Smooth muscle cell (in vitro differentiated cells): ENCODE measurements around the gene HK1. TPM values are rescaled to one million over a fixed set of nuclear protein-coding genes. Genes with fewer than 3 reads are reported as not detected.
"Not testable (repeated sequence)": the region's sequence is repeated elsewhere in the genome, so short reads cannot be mapped to it uniquely, and the experiment has no call there.

Experiments used
- DNase-seq: peaks from one replicate; lab custom pipeline; 2025; ENCODE audit not compliant: unreplicated experiment; lab: John Stamatoyannopoulos, UW
- H2AFZ ChIP-seq: fragments of 200-600 bp; sonication (generic); 2 replicates; pipeline ENCODE4 v1.6.0; 2016; ENCODE audit warnings: antibody characterized with exemption, low read depth, mild to moderate bottlenecking
- H3F3A ChIP-seq: fragments of 200-600 bp; sonication (generic); 2 replicates; pipeline ENCODE4 v1.6.0; 2017; ENCODE audit warnings: antibody characterized with exemption, low read depth
- H3K27ac ChIP-seq: fragments of 200-600 bp; sonication (generic); 2 replicates; pipeline ENCODE4 v1.5.1; 2016; ENCODE audit warnings: low read depth, mild to moderate bottlenecking
- H3K27me3 ChIP-seq: fragments of 200-600 bp; sonication (generic); 2 replicates; pipeline ENCODE4 v1.6.1; 2016; ENCODE audit warnings: low read depth, mild to moderate bottlenecking
- H3K36me3 ChIP-seq: fragments of 200-600 bp; sonication (generic); 2 replicates; pipeline ENCODE4 v1.5.1; 2016; ENCODE audit warnings: low read depth
- H3K4me1 ChIP-seq: fragments of 200-600 bp; sonication (generic); 2 replicates; pipeline ENCODE4 v1.5.1; 2016; ENCODE audit warnings: low read depth
- H3K4me2 ChIP-seq: fragments of 200-600 bp; sonication (generic); 2 replicates; pipeline ENCODE4 v1.6.0; 2016; ENCODE audit warnings: mild to moderate bottlenecking
- H3K4me3 ChIP-seq: fragments of 200-600 bp; sonication (generic); 2 replicates; pipeline ENCODE4 v1.5.1; 2016; ENCODE audit warnings: mild to moderate bottlenecking
- H3K79me2 ChIP-seq: fragments of 200-600 bp; sonication (generic); 2 replicates; pipeline ENCODE4 v1.6.0; 2016; ENCODE audit warnings: low read depth, mild to moderate bottlenecking
- H3K9ac ChIP-seq: fragments of 200-600 bp; sonication (generic); 2 replicates; pipeline ENCODE4 v1.6.0; 2016; ENCODE audit warnings: low read depth
- H3K9me3 ChIP-seq: fragments of 200-600 bp; sonication (generic); replicated peaks from 2 replicates; pipeline ENCODE4 v1.5.1; 2016; ENCODE audit warnings: low read depth
- H4K20me1 ChIP-seq: fragments of 200-600 bp; sonication (generic); 2 replicates; pipeline ENCODE4 v1.6.0; 2016; ENCODE audit warnings: low read depth
- CTCF ChIP-seq: fragments of 200-600 bp; sonication (generic); IDR thresholded peaks from 2 replicates; pipeline ENCODE4 v1.5.1; 2017; ENCODE audit warnings: borderline replicate concordance, mild to moderate bottlenecking, antibody characterized with exemption; ENCODE audit not compliant: insufficient read depth, poor library complexity, severe bottlenecking
- WGBS: methylation state at CpG from one replicate; pipeline ENCODE4 v1.1.7; 2016; ENCODE audit warnings: low lambda C conversion rate; 5-methylcytosine and 5-hydroxymethylcytosine counted together
- polyA plus RNA-seq: library from polyadenylated mRNA; unstranded; fragments of >200 nt; fragmentation: Nextera tagmentation; extraction: Ambion mirVana; gene quantifications from 2 replicates; pipeline ENCODE4 v1.2.1, GENCODE V29; 2016
- total RNA-seq: library from RNA; depleted of rRNA; stranded (reverse); fragments of >200 nt; gene quantifications from 2 replicates; pipeline ENCODE4 v1.2.3, GENCODE V29; 2014

The HK1 gene
- total and polyA plus RNA-seq, 2 experiments from 2014 or later, result 62.7 to 123 TPM

- H3K27ac ChIP-seq, result no peak overlapping the region
- H3K9ac ChIP-seq, result no peak overlapping the region
- DNase-seq, result no peak
- WGBS, result 100% methylated on average over 1 of the region's 1 CpG
- H2AFZ ChIP-seq, result no peak overlapping the region
- H3K79me2 ChIP-seq, result no peaks in the 10 kb centered on the region
- H3K9me3 ChIP-seq, result no peaks in the 10 kb centered on the region
- H3K36me3 ChIP-seq, result no peaks in the 10 kb centered on the region
- H3K4me1 ChIP-seq, result peaks cover 4% of the 10 kb centered on the region
- H3F3A ChIP-seq, result peaks cover 5% of the 10 kb centered on the region
- no peaks in the 10 kb centered on the region for H4K20me1 ChIP-seq
- H3K4me3 ChIP-seq, result no peak overlapping the region
- no peaks in the 10 kb centered on the region for H3K27me3 ChIP-seq
- TF ChIP-seq CTCF, result no peak
- H3K4me2 ChIP-seq, result no peak overlapping the region
Observed at GRCh38 chr10:69275444-69275843, 2.9 kb upstream of the HK1 start.

- no peak overlapping the region for H3K27ac ChIP-seq
- no peak overlapping the region for H2AFZ ChIP-seq
- no peaks in the 10 kb centered on the region for H3K9me3 ChIP-seq
- H3K4me3 ChIP-seq, result no peak overlapping the region
- TF ChIP-seq CTCF, result no peak
- peaks cover 4% of the 10 kb centered on the region for H3K4me1 ChIP-seq
- H3K79me2 ChIP-seq, result no peaks in the 10 kb centered on the region
- no peak for DNase-seq
- H3K4me2 ChIP-seq, result no peak overlapping the region
- no peak overlapping the region for H3K9ac ChIP-seq
- H4K20me1 ChIP-seq, result no peaks in the 10 kb centered on the region
- H3K36me3 ChIP-seq, result no peaks in the 10 kb centered on the region
- H3K27me3 ChIP-seq, result no peaks in the 10 kb centered on the region
- 97% methylated on average over 6 of the region's 6 CpGs for WGBS
- peaks cover 5% of the 10 kb centered on the region for H3F3A ChIP-seq
Observed at GRCh38 chr10:69276503-69276902, 1.8 kb upstream of the HK1 start.

- peaks cover 4% of the 10 kb centered on the region for H3K4me1 ChIP-seq
- no peak overlapping the region for H3K27ac ChIP-seq
- H3K27me3 ChIP-seq, result no peaks in the 10 kb centered on the region
- H2AFZ ChIP-seq, result peak overlapping the region; percentile 86
- no peaks in the 10 kb centered on the region for H3K36me3 ChIP-seq
- no peak overlapping the region for H3K9ac ChIP-seq
- no peaks in the 10 kb centered on the region for H3K79me2 ChIP-seq
- TF ChIP-seq CTCF, result no peak
- H3K9me3 ChIP-seq, result no peaks in the 10 kb centered on the region
- WGBS, result 84% methylated on average over 2 of the region's 2 CpGs
- no peaks in the 10 kb centered on the region for H4K20me1 ChIP-seq
- no peak for DNase-seq
- no peak overlapping the region for H3K4me3 ChIP-seq
- peaks cover 5% of the 10 kb centered on the region for H3F3A ChIP-seq
- H3K4me2 ChIP-seq, result peak overlapping the region; percentile 60
Observed at GRCh38 chr10:69279110-69279509, 814 bp downstream of the HK1 start.

- no peak for DNase-seq
- H3K4me3 ChIP-seq, result no peak overlapping the region
- H2AFZ ChIP-seq, result no peak overlapping the region
- H3K36me3 ChIP-seq, result no peaks in the 10 kb centered on the region
- H3F3A ChIP-seq, result peaks cover 5% of the 10 kb centered on the region
- H3K27ac ChIP-seq, result no peak overlapping the region
- no peak for TF ChIP-seq CTCF
- H3K79me2 ChIP-seq, result no peaks in the 10 kb centered on the region
- no peak overlapping the region for H3K4me2 ChIP-seq
- 90% methylated on average over 8 of the region's 8 CpGs for WGBS
- H3K9ac ChIP-seq, result no peak overlapping the region
- no peaks in the 10 kb centered on the region for H3K27me3 ChIP-seq
- H4K20me1 ChIP-seq, result no peaks in the 10 kb centered on the region
- no peaks in the 10 kb centered on the region for H3K9me3 ChIP-seq
- peaks cover 4% of the 10 kb centered on the region for H3K4me1 ChIP-seq
Observed at GRCh38 chr10:69281507-69282413, 3.5 kb downstream of the HK1 start.

- not testable (repeated sequence) for H2AFZ ChIP-seq, DNase-seq, H3K27ac ChIP-seq, H3K36me3 ChIP-seq, H4K20me1 ChIP-seq, H3K27me3 ChIP-seq, H3K4me2 ChIP-seq, H3K79me2 ChIP-seq, H3F3A ChIP-seq, H3K4me1 ChIP-seq, H3K9ac ChIP-seq, H3K9me3 ChIP-seq, H3K4me3 ChIP-seq
- 94% methylated on average over 6 of the region's 6 CpGs for WGBS
Observed at GRCh38 chr10:69284402-69284801, 6.1 kb downstream of the HK1 start.
